Stimulated activated CD8-positive, alpha-beta memory T cell treated with anti-CD3 and anti-CD28 coated beads, Interleukin-12 subunit alpha, Interleukin-12 subunit beta, amount 100 ng/mL, for 24 hours (primary cell): Measurements from ENCODE around the gene UTP4.
A peak's percentile ranks its signal among the peaks of the same experiment; 100 is the strongest.

Source experiments
- DNase-seq: peaks from one replicate; pipeline ENCODE4 v3.0.0-alpha.2; 2020; ENCODE audit errors: extremely low read depth

UTP4 gene

DNA sequence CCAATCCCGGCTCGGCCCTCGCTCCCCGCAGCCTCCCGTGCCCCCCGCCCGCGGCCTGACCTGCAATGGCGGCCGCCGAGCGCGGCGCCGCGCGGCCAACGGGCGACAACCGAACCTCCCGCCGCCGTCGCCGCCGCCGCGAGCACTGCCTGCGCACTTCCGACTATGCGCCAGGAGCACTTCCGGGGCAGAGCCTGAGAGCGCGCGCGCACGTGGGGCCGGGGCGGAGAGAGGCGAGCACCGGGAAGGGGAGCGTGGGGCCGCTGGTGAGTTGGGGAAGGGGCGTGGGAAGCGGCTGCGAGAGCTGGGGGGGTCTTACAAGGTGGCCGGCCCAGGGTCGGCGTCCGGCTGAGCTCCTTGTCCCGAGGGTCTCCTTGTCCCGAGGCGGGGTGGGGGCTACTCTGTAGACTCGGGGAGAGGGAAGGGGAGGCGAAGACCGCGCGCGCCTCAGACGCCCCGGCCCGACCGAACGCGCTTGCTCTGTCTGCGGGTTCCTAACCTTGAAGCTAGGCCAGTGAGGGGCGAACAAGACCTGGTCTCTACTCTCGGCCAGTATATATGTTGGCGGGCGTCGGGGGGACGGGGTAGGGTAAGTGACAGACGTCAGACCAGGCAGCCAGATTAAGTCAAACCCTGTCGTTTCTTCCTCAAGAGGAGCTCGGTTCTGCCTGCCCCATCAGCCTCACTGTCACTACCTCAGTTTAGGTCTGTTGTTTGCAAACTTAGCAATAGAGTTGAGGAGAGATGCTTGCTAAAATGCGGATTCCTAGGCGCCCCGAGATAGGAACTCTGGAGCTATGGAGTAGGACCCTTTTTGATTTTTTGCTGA, at the start of gene UTP4, which contains the start of gene CHTF8:
Gene UTP4 (plus strand): TSS at position 226 of the 829 bp plus-strand sequence. CDS start 811 bp downstream, outside the sequence.
Gene CHTF8 (minus strand): TSS at position 165 of the 829 bp plus-strand sequence. CDS start 11,130 bp downstream, outside the sequence.
- peak; percentile 75 for DNase-seq

DNA sequence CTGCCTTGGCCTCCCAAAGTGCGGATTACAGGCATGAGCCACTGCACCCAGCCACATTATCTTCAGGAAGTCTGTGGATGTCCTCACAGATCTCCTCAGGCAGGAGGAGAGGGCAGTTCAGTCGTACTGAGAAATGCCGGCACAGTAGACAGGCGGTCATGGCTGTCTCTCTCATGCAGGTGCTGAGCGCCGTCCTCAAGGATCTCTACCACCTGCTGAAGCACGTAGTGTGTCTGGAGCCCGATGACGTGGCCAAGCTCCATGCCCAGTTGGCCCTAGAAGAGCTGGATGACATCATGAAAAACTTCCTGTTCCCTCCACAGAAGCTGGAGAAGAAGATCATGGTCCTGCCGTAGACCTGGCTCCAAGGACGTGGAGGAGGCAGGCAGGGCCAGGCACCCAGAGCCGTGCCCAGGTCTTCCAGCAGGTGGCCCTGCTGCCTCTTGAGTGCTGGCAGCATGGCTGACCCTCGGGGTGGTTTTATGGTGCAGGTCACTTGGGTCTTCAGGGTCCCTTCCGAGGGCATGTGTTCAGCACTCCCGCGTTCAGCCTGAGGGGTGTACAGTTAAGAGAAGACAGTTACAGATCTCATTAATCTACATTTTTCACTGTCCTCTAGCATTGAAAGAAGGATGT, 49.0 kb upstream of the UTP4 start:
- no peak for DNase-seq

DNA sequence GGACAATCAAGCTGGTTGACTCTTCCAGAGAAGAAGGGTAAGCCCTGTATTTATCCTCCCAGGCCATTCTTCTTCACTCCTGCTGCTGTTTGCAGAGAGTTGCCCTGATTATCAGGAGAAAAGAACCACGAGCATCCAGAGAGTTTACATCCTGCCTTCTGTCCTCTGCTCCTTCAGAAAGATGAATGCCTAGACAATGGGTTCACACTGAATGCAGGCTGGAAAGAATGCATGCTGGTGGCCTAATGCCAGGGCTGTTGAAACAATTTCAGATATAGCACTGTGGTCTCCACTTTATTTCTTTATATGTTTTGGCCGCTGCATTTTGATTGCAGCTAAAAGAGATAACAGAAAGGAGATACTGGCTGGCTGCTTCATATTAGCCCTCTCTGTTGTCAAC, 48.2 kb upstream of the UTP4 start:
- no peak for DNase-seq

DNA sequence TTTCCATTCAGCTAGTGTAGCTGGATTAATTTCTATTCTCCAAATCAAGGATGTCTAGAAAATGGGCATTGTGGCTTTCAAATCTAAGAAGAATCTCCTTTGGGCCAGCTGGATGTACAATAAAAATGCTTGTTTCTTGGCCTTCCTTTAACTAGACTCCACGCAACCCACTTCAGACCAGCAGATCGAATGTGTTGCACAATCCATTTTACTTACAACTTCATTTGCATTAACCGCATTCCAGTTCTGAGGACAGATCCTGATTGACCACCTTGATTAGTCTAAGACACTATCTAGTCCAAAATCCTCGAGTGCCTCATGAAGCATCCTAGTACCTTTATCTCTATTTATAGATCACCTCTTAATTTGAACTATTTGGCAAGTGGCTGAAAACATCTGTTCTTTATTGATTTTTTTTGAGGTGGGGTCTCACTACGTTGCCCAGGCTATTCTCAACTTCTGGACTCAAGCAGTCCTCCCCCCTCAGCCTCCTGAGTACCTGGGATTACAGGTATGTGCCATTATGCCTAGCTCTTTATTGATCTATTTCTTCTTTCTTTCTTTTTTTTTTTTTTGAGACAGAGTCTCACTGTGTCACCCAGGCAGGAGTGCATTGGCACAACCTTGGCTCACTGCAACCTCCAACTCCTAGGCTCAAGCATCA, 47.3 kb upstream of the UTP4 start:
- DNase-seq = no peak

DNA sequence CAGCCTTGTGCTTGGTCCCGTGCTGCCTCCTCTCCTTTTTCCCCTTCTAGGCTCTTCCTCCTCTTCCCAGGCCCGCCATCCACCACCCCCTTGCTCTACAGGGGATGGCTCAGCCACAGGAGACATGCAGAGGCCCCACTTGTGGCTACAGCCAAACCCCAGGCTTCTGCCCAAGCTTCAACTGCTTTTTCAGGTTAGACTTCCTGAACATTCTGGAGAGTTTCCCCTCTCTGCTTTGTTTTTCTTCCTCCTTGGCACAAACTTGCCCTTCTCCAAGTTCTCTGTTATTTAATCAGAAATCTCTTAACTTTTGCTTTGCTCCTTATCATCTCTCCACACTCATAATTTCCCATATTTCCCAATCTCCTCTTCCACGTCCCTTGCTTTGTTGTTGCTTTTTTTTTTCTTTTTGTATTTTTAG, 45.3 kb upstream of the UTP4 start:
- no peak for DNase-seq

DNA sequence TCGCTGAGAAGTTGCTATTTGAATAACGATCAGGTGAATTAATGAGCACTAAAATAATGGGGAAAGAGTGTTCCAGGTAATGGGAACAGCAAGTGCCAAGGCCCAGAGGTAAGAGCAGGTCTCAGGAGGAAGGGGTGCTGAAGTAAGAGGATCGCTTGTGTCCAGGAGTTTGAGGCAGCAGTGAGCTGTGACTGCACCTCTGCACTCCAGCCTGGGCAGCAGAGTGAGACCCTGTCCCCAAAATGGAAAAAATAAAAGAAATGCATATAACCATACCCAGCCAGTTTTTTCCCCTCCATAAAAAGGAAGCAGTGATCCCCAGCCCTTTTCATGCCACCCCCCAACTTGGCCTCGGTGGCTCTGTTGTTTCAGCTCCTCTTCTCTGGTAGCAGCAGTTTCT, 43.8 kb upstream of the UTP4 start:
- no peak for DNase-seq

DNA sequence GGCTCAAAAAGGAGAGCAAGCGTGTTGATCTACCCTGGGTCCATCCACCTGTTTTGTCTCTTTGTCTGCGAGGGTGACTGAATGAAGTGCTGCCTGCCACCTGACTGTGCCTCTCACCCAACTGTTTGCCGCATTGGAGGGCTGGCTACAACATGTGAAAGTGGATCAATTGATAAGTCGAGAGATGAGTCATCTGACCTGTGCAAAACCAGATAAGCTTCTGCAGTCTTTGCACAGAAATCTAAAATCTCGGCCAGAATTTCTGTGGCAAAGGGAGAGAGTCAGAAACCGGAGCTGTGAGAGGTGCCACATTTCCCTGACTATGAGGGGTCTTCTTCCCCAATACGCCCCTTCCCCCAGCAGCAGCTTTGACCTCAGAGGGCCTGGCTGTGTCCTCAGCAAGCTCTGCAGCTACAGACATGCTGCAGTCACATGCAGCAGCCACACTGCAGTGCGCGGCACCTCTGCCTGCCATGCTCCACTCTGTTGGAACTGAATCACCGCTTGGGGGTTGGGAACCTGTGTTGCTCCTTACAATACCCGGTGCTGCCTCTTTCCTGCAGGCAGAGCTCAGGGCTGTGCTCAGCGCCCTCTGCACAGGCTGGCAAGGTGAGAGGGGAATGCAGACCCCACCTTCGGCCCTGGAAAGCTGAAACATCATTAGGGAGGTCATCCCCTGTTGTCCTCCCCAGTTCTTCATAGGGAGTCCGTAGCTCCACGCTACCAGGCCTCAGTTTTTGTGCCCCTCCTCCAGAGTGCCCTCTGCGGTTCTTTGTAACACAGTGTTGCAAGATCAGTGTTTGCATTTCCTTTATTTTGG, 43.1 kb upstream of the UTP4 start:
- no peak for DNase-seq

DNA sequence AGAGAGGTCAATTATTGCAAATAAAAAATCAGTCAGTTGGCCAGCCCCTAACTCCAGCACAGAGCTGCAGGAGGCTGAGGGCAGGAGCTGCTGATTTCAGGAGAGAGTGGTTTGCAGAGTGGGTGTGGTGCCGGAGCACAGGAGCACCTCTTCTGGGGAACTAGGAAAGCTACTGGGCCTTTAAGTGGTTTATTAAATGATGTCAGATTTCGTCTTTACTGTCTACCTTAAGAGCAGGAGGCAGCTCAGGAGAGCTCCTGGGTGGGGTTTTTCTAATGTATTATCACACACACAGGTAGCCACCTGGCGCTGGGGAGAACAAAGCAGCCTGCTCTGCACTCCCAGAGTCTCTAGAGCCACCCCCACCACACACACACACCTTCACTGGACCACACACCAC, 38.5 kb upstream of the UTP4 start:
- DNase-seq = no peak

DNA sequence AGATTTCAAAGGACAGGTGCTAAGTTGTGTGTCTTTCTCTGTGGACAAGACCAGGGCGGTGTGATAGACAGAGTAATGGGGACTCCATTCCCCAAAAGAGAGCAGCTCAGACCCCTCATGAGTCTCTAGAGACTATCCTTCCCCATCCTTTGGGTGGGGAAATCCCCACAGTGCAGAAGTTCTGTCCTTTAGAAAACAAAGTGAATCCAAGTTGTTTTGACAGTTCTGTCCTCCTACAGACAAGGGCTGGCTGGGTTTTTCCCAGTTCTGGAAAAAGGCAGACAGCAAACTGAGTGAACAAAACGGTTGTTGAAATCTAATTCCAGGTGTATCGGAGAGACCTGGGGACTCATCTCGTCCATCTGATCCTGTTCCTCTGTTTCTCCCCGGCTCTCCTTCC, 37.9 kb upstream of the UTP4 start:
- no peak for DNase-seq

DNA sequence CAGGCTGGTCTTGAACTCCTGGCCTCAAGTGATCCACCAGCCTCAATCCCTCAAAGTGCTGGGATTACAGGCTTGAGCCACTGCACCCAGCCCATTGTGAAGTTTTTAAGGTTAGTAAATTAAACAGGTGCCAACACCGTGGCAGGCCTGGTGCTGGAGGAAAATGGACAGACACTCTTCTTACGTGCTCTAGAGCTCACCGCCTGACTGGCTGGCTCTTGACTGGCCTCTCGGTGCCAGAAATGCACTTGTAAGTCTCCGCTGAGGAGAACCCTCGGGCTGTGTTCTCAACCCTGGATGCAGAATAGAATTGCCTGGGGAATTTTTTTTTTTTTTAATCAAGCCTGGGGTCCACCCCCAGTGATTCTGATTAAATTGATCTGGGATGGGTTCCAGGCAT, 37.3 kb upstream of the UTP4 start:
- DNase-seq = no peak

DNA sequence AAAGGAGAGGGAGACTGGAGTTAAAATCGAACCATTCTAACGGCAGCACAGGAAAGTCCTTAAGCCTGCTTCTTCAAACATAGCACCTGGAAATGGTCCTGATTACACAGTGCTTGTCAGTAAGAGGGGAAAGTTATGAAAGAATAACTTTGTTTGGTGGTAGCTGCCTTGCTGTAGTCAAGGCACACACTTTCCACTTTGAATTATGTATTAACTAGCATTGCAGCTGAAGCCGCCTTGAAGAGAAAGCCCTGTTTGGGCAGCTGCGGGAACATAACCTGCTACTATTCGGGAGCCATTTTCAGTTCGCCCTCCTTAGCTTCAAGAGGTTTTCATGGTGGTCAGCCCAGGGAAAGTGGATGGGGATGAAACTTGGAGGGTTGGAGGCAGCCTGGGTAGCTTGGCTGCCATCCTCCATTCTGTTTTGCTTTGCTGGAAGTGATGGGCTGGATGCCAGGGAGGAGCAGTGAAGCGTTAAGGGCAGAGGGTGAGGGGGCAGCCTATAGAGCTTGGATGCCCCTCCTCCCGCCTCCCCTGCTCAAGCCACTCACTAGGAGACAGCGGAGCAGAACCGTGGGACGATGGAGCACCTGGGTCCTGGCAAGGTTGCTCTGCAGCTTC, 32.3 kb upstream of the UTP4 start:
- no peak for DNase-seq

DNA sequence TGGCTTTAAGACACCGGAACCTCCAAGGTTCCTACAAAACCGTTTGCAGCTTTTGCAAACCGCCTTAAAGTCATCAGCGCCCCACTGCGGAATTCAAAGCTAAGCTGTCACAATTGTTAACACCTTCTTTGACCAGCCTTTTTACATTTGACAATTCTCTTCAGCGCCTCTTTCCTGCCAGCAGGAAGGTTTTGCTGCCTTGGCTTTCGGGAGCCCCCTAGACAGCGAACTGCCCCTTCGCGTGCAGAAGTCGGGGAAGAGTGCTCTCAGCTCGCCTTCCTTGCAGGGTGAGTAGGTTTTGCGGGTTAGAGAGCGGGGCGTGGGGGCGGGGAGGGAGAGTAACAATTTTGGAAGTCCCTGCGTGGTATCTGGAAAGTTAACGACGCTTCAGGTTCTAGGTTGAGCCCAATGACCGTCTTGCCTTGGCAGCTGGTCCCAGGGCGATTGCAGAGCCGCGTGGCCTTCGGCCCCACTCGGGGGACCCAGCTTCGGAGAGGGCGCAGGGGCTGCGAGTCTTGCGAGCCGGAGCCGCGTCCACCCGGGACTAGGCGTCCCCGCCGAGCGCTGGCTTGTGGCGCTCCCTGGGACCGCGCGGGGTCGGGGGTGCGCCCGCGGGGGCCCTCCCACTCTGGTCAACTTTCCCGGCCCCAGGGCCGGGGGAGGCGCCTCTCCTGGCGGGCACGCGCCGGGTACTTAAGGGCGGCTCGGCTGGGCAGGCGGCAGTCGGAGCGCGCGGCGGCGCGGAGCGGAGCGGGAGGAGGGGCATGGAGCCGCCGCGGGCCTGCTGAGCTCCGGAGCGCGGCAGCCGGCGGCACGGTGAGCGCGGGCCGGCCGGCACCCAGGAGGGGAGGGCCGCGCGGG, 26.7 kb upstream of the UTP4 start, which contains the start of gene HAS3:
Gene HAS3 (plus strand): TSS at position 153 of the 861 bp plus-strand sequence. CDS start 3,743 bp downstream, outside the sequence.
- DNase-seq = no peak

DNA sequence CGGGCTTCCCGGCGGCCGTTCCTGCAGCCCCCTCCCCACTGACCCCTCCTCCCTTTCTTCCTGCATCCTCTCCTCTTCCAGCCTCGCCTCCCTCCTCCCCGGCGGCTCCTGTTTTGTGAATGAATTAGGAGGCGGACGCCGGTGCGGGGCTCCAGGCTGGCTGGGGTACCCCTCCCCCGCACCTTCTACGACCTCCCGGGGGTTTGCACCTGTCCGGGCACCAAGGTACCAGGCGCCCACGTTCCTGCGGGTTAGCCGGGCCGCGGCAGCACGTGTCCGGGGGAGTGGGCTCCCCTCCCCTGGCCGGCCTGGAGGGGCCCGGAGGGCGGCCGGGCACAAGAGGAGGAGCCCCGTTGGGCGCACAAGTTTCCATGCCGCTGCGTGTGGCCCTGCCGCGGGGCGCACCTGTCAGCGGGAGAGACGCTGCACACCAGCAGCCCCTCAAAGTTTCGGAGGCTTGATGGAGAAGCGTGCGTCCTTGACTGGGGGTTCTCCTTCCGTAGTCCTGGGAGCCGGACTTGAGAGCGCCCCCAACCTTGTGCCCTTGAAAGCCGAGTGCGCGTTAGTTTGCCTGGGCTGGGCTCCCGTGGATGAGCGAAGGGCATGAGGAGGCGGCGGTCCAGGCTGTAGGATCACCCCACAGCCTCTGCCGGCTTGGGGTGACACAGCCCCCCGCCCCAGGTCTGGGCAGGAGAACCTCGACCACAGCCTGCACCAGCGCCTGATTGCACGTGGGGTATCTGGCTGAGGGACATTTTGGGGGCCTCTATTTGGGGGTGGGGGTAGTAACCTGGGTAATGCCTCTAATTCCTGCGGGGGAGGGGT, 25.7 kb upstream of the UTP4 start:
- no peak for DNase-seq

DNA sequence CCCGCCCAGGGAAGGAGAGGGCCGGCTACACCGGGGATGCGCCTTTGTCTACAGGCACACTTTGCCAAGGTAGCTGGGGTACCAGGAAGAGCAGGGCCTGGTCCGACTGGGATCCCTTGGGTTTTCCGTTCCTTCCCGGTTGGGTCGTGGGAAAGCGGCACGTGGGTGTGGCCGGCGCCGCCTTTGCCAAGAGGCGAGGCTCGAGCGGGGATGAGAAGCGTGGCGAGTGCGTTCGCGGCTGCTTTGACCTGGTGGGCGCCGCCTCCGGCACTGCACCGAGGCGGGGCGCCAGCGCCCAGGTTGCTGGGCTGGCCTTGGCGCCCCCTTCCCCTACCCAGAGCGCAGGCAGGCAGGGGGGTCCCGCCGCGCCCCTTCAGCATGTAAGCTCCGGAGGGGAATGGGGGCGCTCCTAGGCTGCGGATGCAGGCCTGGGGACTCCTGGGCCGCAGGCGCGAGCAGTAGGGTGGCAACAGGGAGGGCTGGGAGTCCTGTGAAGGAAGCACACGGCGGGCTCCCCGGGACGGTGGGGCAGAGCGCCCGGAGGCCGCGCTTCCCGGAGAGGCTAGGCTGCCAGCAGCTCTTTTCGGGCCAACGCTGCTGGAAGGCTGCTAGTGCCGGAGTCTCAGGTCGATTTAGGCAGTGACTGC, 25.0 kb upstream of the UTP4 start:
- no peak for DNase-seq

DNA sequence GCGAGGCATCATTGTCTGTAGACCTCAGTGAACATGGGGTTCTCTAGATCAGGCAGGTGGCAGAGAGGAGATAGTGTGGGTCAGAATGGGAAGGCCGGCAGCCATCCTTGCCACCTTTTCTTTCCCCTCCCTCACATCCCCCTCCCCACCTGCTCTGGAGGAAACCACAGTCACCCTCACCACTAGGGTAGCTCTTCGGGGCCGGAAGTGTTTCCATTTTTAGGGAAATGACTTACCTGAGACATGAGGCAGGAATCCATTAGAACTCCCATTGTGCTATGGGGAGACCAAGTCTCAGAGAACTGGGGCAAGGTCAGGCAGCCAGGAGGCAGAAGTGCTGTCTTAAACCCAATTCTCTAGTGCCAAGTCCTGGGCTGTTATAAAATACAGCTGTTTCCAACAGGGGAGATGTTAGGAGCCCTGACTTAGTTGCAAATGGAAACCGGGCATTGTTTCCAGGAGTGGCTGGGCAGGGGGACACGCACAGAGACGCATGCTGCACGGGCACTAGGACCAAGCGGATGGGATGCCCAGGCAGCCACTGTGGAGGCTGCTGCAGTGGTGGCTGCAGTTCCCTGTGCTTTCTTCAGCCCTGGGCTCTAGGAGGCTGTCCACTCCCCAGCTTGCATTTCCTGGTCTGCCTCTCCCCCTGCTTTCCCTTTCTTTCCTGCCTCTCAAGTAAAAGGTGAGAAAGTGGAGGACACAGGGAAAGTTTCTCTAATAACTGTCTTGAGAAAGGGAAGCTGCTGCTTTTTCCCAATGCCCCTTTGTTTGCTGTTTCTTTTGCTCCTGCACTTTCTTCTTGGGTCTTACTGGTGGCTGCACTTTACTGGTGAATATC, 24.2 kb upstream of the UTP4 start:
- DNase-seq = no peak

DNA sequence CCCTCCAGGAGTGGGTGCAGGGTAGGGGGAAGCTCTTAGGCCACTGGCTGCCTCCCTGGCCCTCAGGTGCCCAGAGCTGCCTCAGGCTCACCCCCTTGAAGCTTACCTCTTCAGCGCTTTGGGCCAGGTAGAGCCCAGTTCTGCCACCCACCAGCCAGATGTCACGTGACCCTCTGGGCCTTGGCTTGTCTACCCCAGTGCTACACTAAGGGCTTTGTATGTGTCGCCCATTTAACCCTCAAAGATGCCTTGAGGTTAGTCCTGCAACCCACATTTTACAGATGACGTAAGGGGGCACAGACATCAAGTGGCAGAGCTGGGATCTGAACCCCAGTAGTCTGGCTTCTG, 23.6 kb upstream of the UTP4 start:
- no peak for DNase-seq

DNA sequence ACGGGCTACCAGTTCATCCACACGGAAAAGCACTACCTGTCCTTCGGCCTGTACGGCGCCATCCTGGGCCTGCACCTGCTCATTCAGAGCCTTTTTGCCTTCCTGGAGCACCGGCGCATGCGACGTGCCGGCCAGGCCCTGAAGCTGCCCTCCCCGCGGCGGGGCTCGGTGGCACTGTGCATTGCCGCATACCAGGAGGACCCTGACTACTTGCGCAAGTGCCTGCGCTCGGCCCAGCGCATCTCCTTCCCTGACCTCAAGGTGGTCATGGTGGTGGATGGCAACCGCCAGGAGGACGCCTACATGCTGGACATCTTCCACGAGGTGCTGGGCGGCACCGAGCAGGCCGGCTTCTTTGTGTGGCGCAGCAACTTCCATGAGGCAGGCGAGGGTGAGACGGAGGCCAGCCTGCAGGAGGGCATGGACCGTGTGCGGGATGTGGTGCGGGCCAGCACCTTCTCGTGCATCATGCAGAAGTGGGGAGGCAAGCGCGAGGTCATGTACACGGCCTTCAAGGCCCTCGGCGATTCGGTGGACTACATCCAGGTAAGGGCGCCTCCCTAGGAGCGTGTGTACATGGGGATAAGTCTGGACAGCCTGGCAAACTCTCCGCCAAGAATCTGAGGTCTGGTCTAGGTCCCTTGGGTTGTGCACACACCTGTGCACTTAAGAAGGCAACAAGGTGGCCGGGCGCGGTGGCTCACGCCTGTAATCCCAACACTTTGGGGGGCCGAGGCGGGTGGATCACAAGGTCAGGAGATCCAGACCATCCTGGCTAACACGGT, 22.8 kb upstream of the UTP4 start:
- DNase-seq = no peak
